NT2/D1 (cell line): ENCODE results near the gene CNKSR3.

Source experiments
- SUZ12 ChIP-seq: IDR thresholded peaks from 2 replicates; pipeline ENCODE4 v1.6.1; 2011; ENCODE audit not compliant: insufficient read length, insufficient read depth; ENCODE audit errors: extremely low read depth
- YY1 ChIP-seq: IDR thresholded peaks from 2 replicates; pipeline ENCODE4 v1.6.1; 2011; ENCODE audit not compliant: insufficient read length, insufficient read depth
- ZNF274 ChIP-seq: IDR thresholded peaks from 2 replicates; pipeline ENCODE4 v1.6.1; 2011; ENCODE audit warnings: mild to moderate bottlenecking, low read depth, low read length

DNA sequence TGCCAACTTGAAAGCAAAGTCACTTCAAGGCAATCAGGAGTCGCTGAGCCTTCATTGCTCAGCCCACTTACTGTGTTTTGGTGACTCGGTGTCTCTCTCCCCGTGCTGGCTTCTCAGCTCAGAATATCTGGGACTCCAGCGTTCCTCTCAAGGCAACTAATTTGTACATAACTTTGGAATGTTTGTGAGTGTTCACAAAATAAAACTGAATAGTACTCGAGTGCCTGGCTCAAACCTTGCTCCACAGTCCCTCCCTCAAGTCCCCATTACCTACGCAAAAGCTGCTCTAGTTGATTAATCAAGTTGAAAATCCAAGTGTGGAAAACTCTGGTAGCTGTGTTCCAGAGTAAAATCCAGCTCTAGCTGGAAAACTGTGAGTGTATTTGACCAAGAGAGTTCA lies 162.5 kb downstream of the CNKSR3 start:
- TF ChIP-seq YY1 (no peak), ZNF274 (no peak), SUZ12 (no peak)
